Right lobe of liver (tissue), 4 donors: ENCODE measurements around the gene PRKAA1.

Source experiments
- POLR2A ChIP-seq: fragments of 450-650 bp; IDR thresholded peaks from one replicate; pipeline ENCODE4 v1.6.1; 2017; ENCODE audit warnings: antibody characterized with exemption, mild to moderate bottlenecking
- TF ChIP-seq, protein P1 (sequence below), 4 donors: fragments of 200-600 bp in 3 of 4; fragments of 450-650 bp in 1 of 4; IDR thresholded peaks; one replicate each; pipeline versions ENCODE4 v1.5.1 to v1.8.0; 2016 to 2022; ENCODE audit warnings: antibody characterized with exemption in 4 of 4, mild to moderate bottlenecking in 2 of 4
- donor health status: DM: no; HTN: no; CAD: no.
- donor health status: DM: no; HTN: no; CAD: no.
- donor health status: DM: no; HTN: yes; CAD: no.

DNA sequence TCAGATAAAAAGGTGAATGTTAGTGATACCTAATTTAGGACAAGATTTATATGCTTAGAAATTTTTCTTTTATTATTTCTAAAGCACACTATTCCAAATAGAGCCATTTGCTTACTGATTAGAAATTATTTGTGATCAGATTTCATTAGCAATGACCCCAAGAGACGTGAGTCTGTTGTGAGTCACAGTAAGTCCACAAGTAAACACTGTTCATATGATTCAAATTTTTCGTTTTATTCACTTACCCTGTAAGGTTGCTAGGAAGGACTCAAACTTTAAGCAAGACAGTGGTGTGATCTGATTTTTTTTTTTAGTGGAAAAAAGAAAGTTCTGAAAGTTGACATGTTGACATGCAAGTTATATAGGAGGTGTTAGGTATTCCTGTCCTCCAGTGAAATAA, 44.2 kb upstream of the PRKAA1 start:
- TF ChIP-seq, protein P1, sequence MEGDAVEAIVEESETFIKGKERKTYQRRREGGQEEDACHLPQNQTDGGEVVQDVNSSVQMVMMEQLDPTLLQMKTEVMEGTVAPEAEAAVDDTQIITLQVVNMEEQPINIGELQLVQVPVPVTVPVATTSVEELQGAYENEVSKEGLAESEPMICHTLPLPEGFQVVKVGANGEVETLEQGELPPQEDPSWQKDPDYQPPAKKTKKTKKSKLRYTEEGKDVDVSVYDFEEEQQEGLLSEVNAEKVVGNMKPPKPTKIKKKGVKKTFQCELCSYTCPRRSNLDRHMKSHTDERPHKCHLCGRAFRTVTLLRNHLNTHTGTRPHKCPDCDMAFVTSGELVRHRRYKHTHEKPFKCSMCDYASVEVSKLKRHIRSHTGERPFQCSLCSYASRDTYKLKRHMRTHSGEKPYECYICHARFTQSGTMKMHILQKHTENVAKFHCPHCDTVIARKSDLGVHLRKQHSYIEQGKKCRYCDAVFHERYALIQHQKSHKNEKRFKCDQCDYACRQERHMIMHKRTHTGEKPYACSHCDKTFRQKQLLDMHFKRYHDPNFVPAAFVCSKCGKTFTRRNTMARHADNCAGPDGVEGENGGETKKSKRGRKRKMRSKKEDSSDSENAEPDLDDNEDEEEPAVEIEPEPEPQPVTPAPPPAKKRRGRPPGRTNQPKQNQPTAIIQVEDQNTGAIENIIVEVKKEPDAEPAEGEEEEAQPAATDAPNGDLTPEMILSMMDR (IDR thresholded peaks at IDR 0.05): no peak
- no peak for TF ChIP-seq POLR2A
